ENCODE measurements around the gene ARHGAP8. TPM values are rescaled to one million over a fixed set of nuclear protein-coding genes. Genes with fewer than 3 reads are reported as not detected.
"Not testable (repeated sequence)": the region's sequence is repeated elsewhere in the genome, so short reads cannot be mapped to it uniquely, and the experiment has no call there.

ARHGAP8 gene
- polyA plus RNA-seq, 1 donor = 44.4 TPM

- no peak for DNase-seq
Measured at GRCh38 chr22:44738347-44738715, 14.0 kb upstream of the ARHGAP8 start.

GRCh38 chr22:44739024-44739423 lies 13.4 kb upstream of the ARHGAP8 start:
- DNase-seq = no peak

GRCh38 chr22:44739666-44740065 lies 12.7 kb upstream of the ARHGAP8 start:
- DNase-seq = not testable (repeated sequence)

DNA sequence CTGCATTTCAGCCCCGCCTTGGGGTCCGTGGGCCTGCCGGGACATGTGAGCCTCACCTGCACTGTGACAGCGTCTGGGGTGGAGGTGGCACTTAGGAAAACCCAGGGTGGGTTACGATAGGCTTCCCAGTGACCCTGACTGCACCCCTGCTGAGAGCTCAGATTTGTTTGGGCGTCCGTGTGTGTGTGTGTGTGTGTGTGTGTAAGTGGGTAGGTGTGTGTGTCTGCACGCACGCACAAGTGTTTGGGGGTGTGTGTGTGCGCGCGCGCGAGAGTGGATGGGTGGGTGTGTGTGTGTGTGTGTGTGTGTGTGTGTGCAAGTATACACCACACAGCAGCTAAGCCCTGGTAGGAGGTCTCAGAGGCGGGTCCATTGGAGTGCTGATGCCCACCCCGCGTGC lies 12.1 kb upstream of the ARHGAP8 start:
- DNase-seq = no peak

DNA sequence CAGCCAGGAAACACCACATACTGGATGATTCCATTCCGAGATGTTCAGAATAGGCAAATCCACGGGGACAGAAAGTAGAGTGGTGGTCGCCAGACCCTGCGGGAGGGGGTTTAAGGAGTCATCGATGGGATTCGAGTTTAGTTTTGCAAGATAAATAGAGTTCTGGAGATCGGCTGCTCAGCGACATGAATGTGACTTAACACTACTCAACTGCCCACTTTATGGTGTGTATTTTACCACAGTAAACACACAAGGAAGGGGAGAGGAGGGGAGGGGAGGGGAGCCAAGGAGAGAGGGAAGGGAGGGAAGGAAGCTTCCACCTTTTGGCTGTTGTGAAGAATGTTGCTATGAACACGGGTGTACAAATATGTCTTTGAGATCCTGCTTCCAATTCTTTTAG lies 10.4 kb upstream of the ARHGAP8 start:
- no peak for DNase-seq

GRCh38 chr22:44743247-44743646 lies 9.1 kb upstream of the ARHGAP8 start:
- no peak for DNase-seq

DNA sequence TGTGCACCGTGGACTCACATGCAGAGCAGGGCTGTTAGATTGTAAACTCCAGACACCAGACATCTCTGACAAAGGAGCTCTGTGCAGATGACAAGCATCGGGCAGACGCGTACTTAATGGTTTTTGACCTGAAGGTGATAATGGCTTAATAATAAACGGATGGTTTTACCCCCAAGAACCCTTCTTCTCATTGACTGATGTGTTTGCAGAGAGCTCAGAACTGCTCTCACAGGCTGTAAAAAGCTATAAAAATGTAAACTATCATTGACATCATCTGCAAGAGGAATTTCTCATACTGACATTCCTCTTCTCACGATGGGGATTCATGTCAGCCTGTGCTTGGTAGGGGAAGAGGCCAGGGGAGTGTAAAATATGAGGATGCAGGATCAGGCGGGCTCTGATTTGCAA lies 8.6 kb upstream of the ARHGAP8 start:
- DNase-seq = no peak

DNA sequence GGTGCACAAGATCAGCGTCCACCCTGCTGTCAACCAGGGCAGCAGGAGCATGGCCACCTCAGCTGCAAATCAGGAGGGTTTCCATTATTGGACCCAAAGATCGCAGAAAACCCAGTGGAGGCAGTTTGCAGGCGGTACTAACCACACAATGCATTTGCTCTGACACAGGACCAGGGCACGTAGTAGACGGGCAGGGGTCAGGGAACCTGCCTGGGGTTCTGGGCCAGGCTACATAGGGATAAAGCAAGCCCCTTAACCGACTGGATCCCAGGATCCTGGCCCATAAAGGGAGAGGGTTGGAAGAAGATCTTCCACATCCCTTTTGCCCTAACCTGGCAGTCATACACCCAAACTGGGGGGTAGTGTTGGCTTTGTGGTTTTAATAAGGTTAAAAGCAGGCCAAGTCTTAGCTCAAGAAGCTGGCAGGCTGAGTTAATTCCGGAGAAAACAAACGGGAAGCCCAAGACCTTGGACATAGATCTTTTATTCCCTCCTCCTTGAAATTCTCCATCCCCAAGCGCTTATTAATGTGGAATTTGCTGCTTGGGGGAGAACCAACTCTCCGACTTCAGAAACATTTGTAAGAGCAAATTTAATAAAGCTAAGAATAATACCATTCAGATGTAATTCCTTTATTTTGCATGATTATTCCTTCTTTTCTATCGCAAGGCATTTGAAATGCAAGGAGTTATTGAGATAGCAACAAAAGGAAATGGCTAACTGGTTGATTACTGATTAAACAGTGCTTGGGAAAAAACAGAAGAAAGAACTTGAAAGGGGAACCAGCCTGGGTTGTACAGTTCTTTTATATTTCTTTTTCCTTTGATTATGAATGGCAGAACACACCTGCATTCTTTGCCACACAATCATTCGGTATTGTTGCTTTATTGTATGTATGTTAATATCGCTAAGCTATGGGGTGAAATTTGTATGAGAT lies 6.3 kb upstream of the ARHGAP8 start:
- DNase-seq = no peak

- not testable (repeated sequence) for DNase-seq
Measured at GRCh38 chr22:44747784-44748127, 4.6 kb upstream of the ARHGAP8 start.

DNA sequence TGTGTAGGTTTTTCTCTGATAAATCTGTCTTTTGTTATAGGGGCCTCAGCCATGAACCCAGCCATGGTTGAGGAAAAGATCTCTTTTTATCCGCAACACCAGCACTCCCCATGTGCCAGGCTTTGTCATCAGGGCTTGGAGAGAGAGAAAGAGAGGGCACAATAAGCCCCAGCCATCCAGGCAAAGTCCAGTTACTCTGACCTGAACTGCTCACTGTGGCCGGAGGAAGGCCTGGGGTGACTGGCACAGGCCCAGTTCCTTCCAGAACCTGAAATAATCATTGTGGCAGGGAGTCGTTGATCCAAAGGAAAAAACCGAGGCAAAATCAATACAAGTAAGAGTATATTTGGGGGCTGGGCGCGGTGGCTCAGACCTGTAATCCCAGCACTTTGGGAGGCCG lies 3.9 kb upstream of the ARHGAP8 start:
- DNase-seq = no peak

DNA sequence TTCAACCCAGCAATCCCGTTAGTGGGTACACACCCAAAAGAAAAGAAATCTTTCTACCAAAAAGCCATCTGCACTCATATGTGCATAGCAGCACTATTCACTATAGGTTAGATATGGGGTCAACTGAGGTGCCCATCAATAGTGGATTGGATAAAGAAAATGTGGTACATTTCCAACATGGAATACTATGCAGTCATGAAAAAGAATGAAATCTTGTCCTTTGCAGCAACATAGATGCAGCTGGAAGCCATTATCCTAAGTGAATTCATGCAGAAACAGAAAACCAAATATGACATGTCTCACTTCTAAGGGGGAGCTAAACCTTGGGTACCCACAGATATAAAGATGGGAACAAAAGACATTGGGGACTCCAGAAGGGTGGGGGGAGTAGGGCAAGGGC lies 1.9 kb upstream of the ARHGAP8 start:
- DNase-seq = no peak

DNA sequence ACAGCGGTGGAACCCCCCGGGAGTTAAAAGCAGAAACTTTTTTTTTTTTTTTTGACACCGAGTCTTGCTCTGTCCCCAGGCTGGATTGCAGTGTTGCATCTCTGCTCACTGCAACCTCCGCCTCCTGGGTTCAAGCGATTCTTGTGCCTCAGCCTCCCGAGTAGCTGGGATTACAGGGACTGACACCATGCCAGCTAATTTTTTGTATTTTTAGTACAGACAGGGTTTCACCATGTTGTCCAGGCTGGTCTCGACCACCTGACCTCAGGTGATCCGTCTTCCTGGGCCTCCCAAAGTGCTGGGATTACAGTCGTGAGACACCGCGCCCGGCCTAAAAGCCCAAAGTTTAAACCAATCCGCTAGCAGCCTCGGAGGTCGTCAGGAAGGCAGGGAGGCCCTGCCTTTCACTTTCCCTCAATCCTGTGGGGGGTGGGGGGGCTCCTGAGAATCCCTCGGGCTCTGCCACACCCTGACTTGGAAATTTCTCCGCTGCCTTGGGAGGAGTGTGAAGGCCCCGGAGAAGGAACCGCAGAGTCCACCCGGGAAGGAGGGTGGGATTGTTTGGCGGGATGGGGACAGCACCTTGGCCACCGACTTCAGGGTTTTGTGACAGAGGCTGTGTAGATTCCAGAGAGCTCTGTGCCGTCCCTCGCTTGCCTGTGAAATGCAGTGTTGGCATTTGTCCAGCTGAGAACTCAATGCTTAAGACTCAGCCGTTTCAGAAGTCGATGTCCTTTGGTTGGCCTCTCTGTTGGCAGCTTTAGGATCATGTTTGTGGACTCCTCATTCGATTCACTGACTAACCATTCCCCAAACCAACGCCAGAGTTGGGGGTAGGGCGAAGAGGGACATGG lies 1.0 kb downstream of the ARHGAP8 start:
- no peak for DNase-seq

DNA sequence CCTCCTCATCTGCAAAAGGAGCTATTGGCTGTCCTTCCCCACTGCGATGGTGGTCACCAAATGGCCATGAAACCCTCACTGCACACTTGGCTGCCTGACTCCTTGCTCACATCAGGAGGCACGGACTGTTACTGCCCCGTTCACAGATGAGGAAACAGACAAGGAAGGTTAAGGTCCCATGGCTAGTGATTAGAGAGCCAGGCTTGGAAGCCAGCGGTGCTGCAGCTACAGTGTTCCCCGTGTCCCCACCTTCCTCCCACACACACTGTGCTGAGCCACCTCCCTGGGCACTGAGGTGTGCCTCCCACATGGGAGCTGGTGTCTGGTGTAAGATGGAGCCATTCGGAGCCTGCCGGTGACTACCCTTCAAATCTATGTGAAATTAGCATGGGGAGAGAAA lies 2.6 kb downstream of the ARHGAP8 start:
- DNase-seq = no peak

DNA sequence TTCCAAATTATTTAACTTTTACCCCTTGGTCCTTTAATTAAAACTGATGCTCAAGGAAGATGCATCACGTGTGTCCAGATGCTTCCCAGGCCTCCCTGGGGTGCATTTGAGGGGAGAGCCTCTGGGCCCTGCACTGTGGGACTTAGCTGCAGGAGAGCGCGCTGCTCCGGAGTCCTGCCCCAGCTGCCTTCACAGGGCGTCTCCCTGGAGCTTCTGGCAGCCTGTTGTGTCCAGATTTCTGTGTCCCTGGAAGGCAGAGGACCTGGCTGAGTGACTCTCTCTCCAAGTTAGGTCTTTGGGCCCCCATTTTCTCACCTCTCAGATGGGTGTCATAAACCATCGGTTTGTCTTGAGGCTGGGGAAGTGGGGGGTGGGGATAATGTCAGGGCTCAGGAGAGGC lies 3.0 kb downstream of the ARHGAP8 start:
- DNase-seq = no peak

GRCh38 chr22:44755956-44756361 lies 3.6 kb downstream of the ARHGAP8 start:
- no peak for DNase-seq

GRCh38 chr22:44758344-44758973 lies 6.1 kb downstream of the ARHGAP8 start:
- DNase-seq = no peak

GRCh38 chr22:44759001-44759400 lies 6.6 kb downstream of the ARHGAP8 start:
- DNase-seq = no peak

DNA sequence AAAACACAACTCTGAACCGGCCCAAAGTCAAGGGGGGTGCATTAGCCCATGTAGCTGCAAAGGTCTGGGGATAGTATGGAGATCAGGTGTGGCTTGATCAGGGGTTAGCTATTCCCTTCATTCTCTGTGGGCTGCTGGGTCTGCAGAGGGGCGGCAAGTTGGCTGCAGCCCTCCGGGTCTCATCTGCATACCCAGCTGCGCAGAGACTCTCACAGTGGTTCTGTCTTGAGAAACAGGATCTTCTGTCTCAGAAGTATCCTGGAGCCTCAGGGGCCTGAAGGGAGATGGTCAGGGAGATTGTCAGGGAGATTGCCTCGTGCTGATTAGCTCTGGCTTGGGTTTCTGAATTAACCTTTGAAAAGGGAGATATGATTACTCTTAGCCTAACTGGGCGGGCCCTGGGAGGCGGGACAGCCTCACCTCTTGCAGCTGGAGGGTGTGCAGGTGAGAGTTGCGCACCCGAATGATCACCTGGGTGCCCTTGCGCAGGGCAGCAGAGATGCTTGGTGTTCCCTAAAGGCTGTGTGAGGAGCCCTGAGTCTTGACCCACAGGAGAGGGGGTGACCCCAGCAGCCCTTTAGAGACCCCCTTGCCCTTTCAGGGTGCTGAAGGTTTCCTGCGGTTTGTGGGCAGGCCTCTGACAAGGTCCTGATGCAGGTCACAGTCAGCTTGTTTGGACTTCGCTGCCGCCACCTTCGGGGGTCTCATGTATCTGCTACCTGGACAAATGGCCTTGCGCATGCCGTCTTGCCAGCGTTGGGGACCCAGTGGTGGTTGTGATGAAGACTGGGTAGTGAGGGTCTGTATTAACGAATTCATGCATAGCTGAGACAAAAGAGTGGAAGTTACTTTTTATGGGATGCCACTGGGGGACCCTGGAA lies 7.3 kb downstream of the ARHGAP8 start:
- DNase-seq = no peak

GRCh38 chr22:44760476-44760875 lies 8.1 kb downstream of the ARHGAP8 start:
- no peak for DNase-seq

- DNase-seq = no peak
Measured at GRCh38 chr22:44761025-44761424, 8.7 kb downstream of the ARHGAP8 start.

DNA sequence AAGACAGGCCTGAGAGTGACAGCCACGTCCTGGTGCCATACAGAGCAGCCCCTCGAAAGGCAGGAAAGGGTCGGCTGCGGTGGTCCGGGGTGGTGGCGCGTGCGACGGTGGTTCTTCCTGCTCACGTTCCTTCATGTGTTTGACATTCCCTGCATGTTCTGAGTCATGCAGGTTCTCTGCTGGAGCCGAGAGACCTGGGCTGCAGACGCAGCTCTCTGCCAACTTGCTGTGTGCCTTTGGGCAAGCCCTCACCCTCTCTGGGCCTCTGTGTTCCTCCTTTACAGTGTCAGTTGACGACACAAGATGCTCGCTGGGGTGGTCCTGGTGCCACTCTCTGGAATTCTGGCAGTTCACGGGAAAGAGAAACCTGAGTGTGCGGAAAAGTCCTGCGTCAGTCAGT lies 12.0 kb downstream of the ARHGAP8 start:
- no peak for DNase-seq

GRCh38 chr22:44764974-44765373 lies 12.6 kb downstream of the ARHGAP8 start:
- no peak for DNase-seq

Data from left kidney (tissue), 2 donors.